Measurements from ENCODE around the gene CUX1. TPM values are rescaled to one million over a fixed set of nuclear protein-coding genes. Genes with fewer than 3 reads are reported as not detected.
"Not testable (repeated sequence)": the region's sequence is repeated elsewhere in the genome, so short reads cannot be mapped to it uniquely, and the experiment has no call there.

Gene CUX1
- total RNA-seq, 1 donor from 2014 or later: 46.5 TPM

GRCh38 chr7:102120666-102121195 is 303.3 kb downstream of the CUX1 start:
- no peak for DNase-seq (ENCODE audit: low read depth)

GRCh38 chr7:102122026-102122425 is 304.6 kb downstream of the CUX1 start:
- peak; percentile 35 for DNase-seq (ENCODE audit: low read depth)

- peak; percentile 82 for DNase-seq (ENCODE audit: low read depth)
Observed at GRCh38 chr7:102125127-102125596, 307.7 kb downstream of the CUX1 start.

GRCh38 chr7:102128303-102128702 is 310.9 kb downstream of the CUX1 start:
- DNase-seq (ENCODE audit: low read depth): no peak

- no peak for DNase-seq (ENCODE audit: low read depth)
Observed at GRCh38 chr7:102129636-102130370, 312.4 kb downstream of the CUX1 start.

- no peak for DNase-seq (ENCODE audit: low read depth)
Observed at GRCh38 chr7:102132209-102132752, 314.9 kb downstream of the CUX1 start.

- DNase-seq (ENCODE audit: low read depth): peak; percentile 40
Observed at GRCh38 chr7:102138676-102139075, 321.2 kb downstream of the CUX1 start.

- DNase-seq (ENCODE audit: low read depth): no peak
Observed at GRCh38 chr7:102140952-102141370, 323.5 kb downstream of the CUX1 start.

GRCh38 chr7:102142433-102142832 is 325.0 kb downstream of the CUX1 start:
- not testable (repeated sequence) for DNase-seq (ENCODE audit: low read depth)

GRCh38 chr7:102146122-102146521 is 328.7 kb downstream of the CUX1 start:
- peak; percentile 73 for DNase-seq (ENCODE audit: low read depth)

GRCh38 chr7:102147008-102147407 is 329.6 kb downstream of the CUX1 start:
- peak; percentile 14 for DNase-seq (ENCODE audit: low read depth)

- no peak for DNase-seq (ENCODE audit: low read depth)
Observed at GRCh38 chr7:102148799-102149198, 331.4 kb downstream of the CUX1 start.

- no peak for DNase-seq (ENCODE audit: low read depth)
Observed at GRCh38 chr7:102149416-102149815, 332.0 kb downstream of the CUX1 start.

GRCh38 chr7:102150266-102150665 is 332.8 kb downstream of the CUX1 start:
- DNase-seq (ENCODE audit: low read depth): no peak

- peak; percentile 20 for DNase-seq (ENCODE audit: low read depth)
Observed at GRCh38 chr7:102152672-102153598, 335.5 kb downstream of the CUX1 start.

GRCh38 chr7:102153599-102153946 is 336.1 kb downstream of the CUX1 start:
- peak; percentile 79 for DNase-seq (ENCODE audit: low read depth)

GRCh38 chr7:102154425-102154824 is 337.0 kb downstream of the CUX1 start:
- no peak for DNase-seq (ENCODE audit: low read depth)

GRCh38 chr7:102155821-102156441 is 338.5 kb downstream of the CUX1 start:
- no peak for DNase-seq (ENCODE audit: low read depth)

- DNase-seq (ENCODE audit: low read depth): no peak
Observed at GRCh38 chr7:102156867-102157266, 339.4 kb downstream of the CUX1 start.

GRCh38 chr7:102165136-102165535 is 347.7 kb downstream of the CUX1 start:
- DNase-seq (ENCODE audit: low read depth): no peak

GRCh38 chr7:102167254-102167653 is 349.8 kb downstream of the CUX1 start:
- DNase-seq (ENCODE audit: low read depth): no peak

Data from myocyte (in vitro differentiated cells).